HG03442 (cell line): ENCODE results near the gene CRTC1.

Experiments used
- ATAC-seq: cut with Tn5 transposase; IDR thresholded peaks from one replicate; pipeline ENCODE4 v1.9.1; 2021; ENCODE audit warnings: mild to moderate bottlenecking, moderate library complexity; ENCODE audit not compliant: unreplicated experiment

Gene CRTC1, protein sequence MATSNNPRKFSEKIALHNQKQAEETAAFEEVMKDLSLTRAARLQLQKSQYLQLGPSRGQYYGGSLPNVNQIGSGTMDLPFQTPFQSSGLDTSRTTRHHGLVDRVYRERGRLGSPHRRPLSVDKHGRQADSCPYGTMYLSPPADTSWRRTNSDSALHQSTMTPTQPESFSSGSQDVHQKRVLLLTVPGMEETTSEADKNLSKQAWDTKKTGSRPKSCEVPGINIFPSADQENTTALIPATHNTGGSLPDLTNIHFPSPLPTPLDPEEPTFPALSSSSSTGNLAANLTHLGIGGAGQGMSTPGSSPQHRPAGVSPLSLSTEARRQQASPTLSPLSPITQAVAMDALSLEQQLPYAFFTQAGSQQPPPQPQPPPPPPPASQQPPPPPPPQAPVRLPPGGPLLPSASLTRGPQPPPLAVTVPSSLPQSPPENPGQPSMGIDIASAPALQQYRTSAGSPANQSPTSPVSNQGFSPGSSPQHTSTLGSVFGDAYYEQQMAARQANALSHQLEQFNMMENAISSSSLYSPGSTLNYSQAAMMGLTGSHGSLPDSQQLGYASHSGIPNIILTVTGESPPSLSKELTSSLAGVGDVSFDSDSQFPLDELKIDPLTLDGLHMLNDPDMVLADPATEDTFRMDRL

DNA sequence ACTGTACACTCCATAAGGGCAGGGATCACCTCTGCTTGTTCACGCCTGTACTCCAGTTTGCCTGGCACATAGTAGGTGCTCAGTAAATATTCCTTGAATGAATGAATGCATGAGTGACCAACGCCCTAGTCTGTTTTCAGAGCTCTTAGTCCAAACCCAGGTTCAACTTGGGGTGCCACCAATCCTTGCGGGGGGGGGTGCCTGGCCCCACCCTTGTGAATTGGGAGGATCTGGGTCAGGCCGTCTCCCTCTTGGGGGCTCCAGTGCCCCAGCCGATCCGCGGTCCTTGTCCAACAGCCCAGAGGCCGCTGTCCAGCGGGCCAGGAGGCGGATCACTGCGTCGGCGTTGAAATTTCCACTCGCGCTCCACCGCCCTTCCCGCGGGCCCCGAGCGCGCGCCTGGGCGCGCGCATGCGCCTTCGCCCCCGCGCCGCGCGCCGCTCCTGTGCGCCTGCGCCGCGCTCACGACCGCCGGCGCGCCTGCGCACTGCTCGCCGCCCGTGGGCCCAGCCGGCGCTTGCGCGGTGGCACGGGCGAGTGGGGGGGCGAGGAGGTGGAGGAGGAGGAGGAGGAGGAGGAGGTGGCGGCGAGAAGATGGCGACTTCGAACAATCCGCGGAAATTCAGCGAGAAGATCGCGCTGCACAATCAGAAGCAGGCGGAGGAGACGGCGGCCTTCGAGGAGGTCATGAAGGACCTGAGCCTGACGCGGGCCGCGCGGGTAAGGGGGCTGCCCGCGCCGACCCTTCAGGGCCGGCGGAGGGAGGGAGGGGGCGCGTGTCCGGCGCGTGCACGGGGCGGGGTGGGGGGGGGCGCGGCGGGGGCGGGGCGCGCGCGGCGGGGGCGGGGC is at the start of gene CRTC1:
Gene CRTC1, plus strand, starts transcription at position 572 of the 849 bp plus-strand sequence. Its CDS starts 23 bp downstream, at position 595.
- peak; percentile 73 for ATAC-seq

DNA sequence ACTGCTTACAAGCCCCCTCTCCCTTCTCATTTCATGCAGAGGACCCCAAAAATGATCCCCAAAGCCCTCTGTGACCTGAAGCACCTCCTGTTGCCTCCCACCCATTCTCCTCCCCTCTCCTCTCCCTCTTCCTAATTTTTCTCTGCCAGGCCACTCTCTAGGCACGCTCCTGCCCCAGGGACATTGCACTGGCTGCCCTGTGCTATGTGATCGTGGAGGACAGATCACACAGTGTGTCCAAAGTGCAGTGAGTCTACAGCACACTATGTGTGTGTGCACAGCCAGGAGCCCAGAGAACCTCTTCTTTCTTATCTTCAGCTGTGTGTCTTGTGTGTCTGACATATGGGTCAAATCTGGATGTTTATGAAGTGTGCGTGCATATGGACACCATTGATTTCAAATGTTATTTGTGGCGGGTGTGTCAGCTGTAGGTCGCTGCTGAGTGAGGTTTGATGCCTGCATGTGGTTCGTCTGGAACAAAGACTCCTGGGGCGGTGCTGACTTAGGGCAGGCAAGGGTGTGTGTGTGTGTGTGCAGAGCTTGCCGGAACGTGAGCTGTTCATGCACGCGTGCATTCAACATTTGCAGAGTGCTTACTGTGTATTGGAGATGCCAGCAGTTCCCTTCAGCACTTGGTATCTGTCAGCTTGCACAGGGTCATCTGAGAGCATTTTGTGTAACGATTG is 48.7 kb upstream of the CRTC1 start:
- ATAC-seq, result no peak

DNA sequence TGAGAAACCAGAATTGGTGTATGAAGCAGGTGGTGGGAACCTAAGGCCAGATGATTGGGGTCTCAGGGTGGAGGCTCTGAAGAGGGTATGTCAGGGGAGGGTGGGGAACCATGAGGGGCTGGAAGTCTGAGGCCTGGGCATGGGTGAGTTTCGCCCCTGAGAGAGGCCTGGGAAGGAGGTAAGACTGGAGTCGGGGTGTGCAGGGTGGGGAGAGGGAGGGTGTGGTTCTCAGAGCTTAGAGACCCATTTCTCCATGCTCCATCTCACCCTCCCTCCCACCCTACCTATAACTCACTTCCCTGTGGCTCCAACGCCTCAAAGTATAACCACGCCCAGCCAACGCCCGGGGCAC is 47.7 kb upstream of the CRTC1 start:
- no peak for ATAC-seq

DNA sequence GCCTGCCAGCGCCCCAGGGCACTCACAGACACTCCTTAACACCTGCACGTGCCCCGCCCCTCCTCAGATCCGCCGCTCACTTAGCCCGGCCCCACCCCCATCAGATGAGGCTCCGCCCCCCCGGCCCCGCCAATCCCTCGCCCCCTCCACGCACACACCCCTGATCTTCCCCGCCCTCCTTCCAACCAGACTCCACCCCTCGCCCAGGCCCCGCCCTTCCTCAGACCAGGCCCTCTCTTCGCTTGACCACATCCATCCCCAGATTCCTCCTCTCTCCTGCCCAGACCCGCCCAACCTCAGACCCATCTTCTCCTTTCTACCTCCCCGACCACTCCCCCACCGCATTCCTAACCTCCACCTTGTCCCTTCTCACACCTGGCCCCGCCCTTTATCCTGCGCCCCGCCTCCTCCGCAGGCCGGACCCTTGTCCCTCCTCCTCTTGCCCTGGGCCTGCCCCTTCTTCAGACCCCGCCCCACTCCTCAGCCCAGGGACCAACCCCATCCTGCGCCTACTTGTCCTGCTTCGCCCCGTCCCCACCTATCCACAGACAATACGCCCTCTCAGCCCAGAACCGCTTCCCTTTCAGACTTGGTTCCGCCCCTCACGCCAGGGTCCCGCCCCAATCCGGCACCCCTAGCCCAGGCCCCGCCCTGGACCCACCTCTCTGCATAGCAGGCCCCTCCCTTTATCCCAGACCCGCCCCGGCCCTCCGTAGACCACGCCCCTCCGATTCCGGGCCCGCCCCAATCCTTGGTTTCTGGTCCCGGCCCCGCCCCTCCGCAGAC is 47.1 kb upstream of the CRTC1 start:
- peak; percentile 87 for ATAC-seq

DNA sequence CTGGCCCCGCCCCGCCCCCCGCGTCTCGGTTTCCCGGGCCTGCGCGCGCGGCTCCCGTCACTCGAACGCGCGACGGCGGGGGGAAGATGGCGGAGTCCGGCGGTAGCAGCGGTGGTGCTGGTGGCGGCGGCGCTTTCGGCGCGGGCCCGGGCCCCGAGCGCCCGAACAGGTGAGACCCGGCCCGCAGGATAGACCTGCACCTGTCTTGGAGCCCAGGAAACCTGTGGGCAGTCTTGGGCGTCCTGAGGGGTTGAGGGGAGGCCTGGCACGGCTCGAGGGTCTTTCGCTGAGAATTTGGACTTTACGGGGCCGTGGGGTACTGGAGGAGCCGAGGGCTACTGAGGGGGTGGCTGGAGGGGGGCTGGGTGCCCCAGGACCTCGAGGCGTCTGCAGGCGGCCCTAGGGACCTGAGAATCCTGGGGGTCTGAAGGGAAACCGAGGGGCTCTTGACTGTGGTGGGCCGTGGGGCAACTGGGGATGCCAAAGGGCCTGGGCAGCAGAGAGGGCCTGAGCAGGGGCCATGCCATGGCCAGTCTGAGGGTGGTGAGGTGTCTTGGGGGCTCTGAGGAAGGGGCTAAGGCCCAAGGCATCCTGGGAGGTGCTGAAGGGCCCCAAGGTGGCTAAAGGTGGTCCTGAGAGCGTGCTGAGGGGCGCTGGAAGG is 46.4 kb upstream of the CRTC1 start, which contains the start of gene KLHL26:
Gene KLHL26, plus strand, starts transcription at position 60 of the 661 bp plus-strand sequence. Its CDS starts 27 bp downstream, at position 87.
- ATAC-seq, result no peak

DNA sequence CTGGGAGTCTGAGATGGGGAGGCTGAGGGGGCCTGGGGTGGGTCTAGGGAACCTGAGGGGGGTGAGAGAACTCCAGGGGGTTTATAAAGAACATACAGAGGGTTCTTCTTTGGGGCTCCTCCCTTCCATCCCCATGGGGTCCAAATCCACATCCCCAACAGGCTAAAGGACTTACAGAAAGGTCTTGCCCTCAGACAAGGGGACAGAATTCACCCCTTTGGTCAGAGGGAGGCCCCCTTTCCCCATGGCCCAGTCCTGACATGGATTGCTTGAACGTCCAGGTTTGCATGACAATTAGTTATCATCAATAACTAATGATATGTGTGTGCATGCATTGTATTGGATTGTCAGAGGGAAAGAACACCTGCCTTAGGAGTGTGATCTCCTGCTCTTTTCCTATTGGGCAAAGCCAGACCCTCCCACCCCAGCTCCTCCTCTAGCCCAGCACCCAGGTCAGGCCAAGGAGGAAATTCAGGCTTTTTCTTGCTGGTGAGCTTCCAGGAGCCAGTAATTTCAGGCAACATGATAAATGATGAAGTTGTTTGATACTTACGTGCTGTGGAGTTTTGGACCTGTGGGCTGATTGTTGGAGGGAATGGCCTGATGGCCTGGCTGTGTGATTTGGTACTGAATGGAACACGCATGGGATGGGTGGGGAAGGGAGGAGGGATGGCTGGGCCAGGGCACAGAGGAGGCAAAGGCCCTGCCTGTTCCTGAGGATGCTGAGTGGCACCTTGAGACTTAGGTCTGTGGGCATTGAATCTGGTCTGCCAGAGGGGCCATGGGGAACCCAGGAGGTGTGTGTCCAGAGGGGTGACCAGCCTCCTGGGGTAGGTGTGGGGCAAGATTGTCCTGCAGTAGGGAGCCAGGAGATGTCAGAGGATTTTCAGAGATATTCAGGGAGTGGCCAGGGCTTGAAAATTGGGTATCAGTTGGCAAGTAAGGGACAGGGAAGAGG is 45.5 kb upstream of the CRTC1 start:
- no peak for ATAC-seq

DNA sequence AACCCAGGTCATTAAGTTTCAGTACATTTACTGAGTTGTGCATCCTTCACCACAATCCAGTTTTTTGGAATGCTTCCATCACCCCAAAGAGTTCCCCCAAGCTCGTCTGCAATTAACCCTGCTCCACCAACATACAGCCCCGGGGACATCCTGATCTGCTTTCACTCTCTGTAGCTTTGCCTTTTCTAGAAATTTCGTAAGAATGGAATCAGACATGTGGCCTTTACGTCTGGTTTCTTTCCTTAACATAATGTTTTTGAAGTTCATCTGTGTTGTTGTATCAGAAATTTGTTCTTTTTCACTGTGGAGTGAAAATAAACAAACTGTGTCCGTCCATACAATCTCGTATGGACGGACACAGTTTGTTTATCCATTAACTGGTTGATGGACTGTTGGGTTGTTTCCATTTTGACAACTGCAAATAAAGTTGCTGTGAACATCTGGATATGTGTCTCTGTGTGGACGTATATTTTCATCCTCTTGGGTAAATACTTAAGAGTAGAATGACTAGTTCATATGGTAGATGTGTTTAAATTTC is 43.7 kb upstream of the CRTC1 start:
- no peak for ATAC-seq

DNA sequence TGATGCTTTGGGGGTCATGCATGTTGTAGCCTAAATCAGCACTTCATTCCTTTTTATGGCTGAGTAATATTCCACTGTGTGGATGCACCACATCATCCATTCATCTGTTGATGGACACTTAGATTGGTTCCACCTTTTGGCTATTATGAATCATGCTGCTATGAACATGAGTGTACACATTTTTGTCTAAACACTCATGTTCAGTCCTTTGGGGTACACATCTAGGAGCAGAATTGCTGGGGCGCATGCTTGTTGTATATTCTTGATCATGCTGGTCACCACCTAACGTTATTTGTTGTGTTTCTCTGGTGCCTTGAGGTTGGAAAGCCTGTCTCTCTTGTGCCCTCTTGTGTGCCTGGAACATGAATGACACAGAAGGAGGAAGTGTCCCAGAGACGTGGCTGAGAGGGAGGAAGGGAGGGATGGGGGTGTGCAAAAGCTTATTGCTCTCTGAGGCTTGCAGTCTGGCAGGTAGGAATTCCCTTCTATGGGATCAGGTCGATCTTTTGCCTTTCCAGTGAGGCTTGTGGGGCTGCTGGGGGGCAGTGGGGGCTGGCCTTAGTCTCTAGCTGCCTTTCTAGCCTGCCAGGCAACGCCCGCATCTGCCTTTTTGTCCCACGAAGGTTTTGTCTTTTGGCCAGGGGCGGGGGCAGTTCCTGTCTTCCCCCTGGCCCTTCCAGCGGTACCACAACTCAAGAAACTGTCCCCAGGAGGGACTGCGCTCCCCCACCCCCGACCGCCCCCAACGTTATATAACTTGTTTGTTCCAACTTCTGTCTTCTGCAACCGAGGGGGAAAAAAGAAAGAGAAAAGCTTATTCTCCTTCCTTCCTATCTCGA is 39.1 kb upstream of the CRTC1 start:
- no peak for ATAC-seq

DNA sequence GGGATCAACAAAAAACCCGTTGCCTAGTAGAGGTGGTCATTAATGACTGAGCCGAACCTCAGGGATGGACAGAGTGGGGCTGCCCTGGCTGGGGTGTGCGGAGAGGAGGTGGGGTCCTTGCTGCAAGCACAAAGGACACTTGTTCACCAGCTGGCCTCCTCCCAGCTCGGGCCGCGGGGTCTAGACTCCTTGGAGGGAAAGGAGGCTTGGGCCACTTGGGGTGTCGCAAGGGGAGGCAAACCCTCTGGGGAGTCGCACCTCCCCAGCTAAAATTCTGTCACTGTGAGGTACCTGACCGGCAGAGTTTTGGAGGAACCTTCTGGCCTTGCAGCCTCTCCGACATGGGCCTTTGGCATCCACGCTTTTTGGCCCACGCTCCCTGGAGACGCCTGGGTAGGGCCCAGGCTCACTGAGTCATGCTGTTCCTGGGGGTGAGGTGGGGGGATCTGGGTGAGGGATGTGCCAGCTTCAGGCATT is 38.4 kb upstream of the CRTC1 start:
- ATAC-seq, result no peak

DNA sequence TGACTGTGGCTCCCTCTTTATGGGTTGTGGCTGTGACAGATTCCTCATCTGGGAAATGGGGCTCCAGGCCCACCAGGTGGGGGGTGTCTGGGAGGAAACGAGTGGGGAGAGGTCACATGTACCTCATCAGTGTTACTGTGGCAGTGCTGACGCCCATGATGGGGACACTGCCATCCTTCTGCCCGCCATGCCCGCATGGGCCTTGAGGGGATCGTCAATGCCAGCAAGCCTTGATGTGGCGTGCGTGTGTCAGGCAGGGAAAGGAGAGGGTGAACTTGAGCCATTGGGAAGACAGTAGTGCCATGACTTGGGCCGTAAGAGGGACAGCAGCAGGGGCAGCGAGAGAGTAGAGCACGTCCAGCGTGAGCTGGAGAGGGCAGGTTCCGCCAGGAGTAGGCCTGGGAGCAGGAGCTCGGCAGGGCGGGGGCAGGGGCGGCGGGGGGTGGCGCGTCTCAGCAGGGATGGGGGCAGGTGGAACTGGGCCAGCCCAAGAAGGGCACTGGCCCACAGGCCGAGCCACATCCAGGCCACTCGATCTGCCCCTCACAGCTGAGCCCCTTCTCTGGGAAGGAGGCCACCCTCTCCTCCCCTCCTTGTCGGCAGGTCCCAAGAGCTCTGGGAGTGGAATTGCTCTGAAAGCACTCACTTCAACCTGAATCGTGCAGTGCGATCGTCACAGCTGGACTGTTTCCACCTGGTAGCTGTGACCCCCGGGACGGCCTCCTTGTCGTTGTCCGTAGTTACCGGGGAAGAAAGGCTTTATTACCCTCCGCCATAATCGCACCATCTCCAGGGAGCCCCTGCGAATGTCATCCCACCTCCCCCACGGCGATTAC is 36.7 kb upstream of the CRTC1 start:
- no peak for ATAC-seq

DNA sequence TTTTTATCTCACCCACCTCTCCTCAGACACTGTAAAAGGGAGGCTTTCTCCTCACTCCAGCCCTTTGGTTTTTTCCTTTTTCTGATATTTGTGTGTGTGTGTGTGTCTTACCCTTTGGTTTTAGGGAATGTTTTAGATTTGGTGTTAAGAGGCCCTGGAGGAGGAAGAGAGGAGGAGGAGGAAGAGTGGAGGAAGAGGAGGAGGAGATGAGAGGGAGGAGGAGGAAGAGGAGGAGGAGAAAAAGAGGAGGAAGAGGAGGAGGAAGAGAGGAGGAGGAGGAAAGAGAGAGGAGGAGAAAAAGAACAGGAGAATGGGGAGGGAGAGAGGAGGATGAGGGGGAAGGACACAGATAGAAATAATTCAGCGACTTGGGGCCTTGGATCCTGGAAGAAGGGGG is 36.1 kb upstream of the CRTC1 start:
- no peak for ATAC-seq

DNA sequence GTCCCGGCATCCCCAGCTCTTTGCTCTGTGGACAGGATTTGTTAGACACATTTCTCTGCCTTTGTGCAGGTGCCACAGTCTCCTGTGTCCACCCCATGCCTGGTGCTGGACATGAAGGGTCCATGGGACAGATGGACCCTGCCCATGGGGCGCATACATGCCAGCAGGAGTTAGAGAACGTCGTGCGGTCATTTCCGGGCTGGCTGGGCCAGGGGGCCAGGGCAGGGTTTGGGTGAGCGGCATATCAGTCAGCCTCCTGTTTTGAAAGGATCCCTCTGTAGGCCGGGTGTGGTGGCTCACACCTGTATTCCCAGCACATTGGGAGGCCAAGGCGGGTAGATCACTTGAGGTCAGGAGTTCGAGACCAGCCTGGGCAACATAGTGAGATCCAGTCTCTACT is 35.7 kb upstream of the CRTC1 start:
- ATAC-seq, result no peak

DNA sequence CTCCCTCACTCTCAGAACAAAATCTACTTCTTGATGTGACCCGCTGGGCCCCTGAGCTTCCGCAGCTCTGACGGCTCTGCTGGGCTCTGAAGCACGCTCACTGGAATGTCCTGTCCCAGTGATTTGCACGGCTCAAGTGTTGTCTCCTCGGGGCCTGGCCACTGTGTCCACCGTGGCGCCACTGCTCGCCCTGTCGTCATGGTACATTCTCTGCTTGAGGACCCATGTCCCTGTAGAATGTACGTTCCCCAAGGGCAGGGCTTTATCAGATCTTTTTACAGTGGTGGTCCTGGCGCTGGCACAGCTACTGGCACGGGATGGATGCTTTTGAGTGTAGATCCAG is 34.5 kb upstream of the CRTC1 start:
- no peak for ATAC-seq

DNA sequence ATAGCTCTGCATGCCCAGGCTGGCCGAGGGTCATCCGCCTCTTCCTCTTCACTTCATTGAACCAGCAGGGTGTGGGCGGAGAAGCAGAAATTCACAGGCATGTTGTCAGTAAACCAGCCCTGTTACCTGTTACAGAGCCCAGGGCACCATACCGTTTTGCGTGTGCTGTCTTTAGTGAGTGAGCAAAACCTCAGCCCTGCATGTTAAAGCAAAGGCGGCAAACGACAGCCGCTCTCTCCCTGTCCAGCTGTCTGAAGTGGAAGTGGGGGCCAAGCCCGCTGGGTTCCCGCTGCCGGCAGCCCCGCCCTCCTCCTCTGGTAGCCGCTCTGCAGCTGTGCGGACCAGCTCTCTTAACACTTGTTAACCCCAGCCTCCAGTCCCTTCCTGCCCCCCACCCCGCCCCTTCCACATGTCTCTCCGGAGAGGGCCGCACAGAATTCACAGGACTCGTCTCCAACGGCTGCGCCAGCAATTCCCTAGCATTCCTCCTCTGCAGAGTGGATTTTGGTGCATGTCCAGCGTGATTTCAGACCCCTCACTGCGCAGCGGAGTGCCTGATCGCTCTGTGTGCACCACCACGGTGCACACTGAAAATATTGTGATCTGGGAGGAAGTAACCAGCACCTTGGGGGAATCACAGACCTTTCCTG is 34.0 kb upstream of the CRTC1 start:
- no peak for ATAC-seq

DNA sequence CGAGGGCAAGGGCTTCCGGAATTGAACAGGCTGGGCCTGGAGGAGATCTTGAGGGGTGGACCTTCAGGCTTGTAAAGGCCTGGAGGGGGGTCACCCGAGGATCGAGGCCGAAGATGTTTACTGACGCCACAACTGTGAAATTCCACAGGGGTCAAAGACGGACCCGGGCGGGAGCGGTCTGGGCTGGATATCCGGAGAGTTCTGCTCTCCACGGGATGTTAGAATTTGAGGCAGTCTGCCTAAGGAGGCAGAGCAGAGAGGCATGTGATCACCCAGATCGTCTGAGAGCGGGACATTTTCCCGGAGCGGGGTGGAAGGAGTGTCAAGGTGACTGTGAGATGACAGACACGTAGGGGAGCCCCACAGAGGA is 33.5 kb upstream of the CRTC1 start:
- no peak for ATAC-seq

DNA sequence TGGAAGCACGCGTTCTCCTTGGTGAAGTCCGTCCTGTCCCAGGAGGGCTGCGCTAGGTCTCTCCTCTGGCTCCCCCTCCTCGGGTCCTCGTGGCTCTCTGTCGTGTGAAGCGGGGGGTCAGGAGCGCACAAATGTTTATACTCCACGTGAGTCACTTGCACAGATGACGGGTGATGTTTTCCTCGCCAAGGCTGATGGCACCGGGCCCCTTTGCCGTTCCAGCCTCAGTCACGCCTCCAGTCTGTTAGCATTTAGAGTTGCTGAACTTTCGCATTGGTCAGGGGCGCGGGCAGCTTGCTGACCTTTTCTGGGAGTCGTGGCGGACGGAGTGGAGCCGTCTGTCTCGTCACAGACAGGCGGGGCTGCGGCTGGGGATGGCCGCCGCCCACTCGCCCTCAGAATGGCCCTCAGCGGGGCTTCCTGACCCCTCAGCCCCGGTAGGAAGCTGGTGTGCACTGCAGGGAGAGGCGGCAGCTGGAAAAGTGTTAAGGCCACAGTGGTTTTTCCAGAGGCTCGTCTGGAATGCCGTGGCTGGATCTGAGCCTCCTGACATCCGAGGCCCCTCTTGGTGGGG is 32.9 kb upstream of the CRTC1 start:
- no peak for ATAC-seq
